ENCODE results near the gene FBXW12.
A peak's percentile ranks its signal among the peaks of the same experiment; 100 is the strongest.

Gene FBXW12

GRCh38 chr3:48435223-48435595 is 63.2 kb downstream of the FBXW12 start:
- H3K4me3 ChIP-seq (ENCODE audit: low read length): no peak overlapping the region
- no peak for DNase-seq (ENCODE audit: low read depth)
- no peak for TF ChIP-seq CTCF (conservative IDR thresholded peaks at IDR 0.05; ENCODE audit: low read length)

GRCh38 chr3:48435774-48436476 is 63.9 kb downstream of the FBXW12 start:
- no peak overlapping the region for H3K4me3 ChIP-seq (ENCODE audit: low read length)
- TF ChIP-seq CTCF (conservative IDR thresholded peaks at IDR 0.05; ENCODE audit: low read length): peak; percentile 99
- DNase-seq (ENCODE audit: low read depth): peak; percentile 74

GRCh38 chr3:48436477-48436787 is 64.4 kb downstream of the FBXW12 start:
- no peak overlapping the region for H3K4me3 ChIP-seq (ENCODE audit: low read length)
- DNase-seq (ENCODE audit: low read depth): no peak
- TF ChIP-seq CTCF (conservative IDR thresholded peaks at IDR 0.05; ENCODE audit: low read length): no peak

- TF ChIP-seq CTCF (conservative IDR thresholded peaks at IDR 0.05; ENCODE audit: low read length): no peak
- no peak for DNase-seq (ENCODE audit: low read depth)
- no peak overlapping the region for H3K4me3 ChIP-seq (ENCODE audit: low read length)
These were observed 64.8 kb downstream of the FBXW12 start for GRCh38 chr3:48436855-48437254.

- no peak for TF ChIP-seq CTCF (conservative IDR thresholded peaks at IDR 0.05; ENCODE audit: low read length)
- no peak overlapping the region for H3K4me3 ChIP-seq (ENCODE audit: low read length)
- no peak for DNase-seq (ENCODE audit: low read depth)
These were observed 65.8 kb downstream of the FBXW12 start for GRCh38 chr3:48437812-48438211.

GRCh38 chr3:48439820-48440589 is 68.0 kb downstream of the FBXW12 start, which contains the start of the genes CCDC51 and TMA7:
Gene CCDC51, minus strand, starts transcription at chr3:48440119. Its CDS starts 4,991 bp downstream, at chr3:48435128.
Gene TMA7, plus strand, starts transcription at chr3:48440257. Its CDS starts 40 bp downstream, at chr3:48440297.
- DNase-seq (ENCODE audit: low read depth): peak; percentile 93
- TF ChIP-seq CTCF (conservative IDR thresholded peaks at IDR 0.05; ENCODE audit: low read length): no peak
- peak within 1 kb of the TSS; percentile 99 for H3K4me3 ChIP-seq (ENCODE audit: low read length)

GRCh38 chr3:48440590-48440958 is 68.6 kb downstream of the FBXW12 start:
- TF ChIP-seq CTCF (conservative IDR thresholded peaks at IDR 0.05; ENCODE audit: low read length): no peak
- peak; percentile 18 for DNase-seq (ENCODE audit: low read depth)
- H3K4me3 ChIP-seq (ENCODE audit: low read length): peak overlapping the region; percentile 99
